Ascending aorta (tissue), 2 donors: ENCODE results near the gene LYPLA2. TPM values are rescaled to one million over a fixed set of nuclear protein-coding genes. Genes with fewer than 3 reads are reported as not detected.

Source experiments
- DNase-seq, 2 donors: peaks; one replicate each; pipeline ENCODE4 v3.0.0-alpha.2; 2019; ENCODE audit warnings: low spot score in 2 of 2
- H3K27ac ChIP-seq, 2 donors: fragments of 200-600 bp; sonication (generic); one replicate each; pipeline ENCODE4 v1.5.1; 2016 to 2017; ENCODE audit warnings: mild to moderate bottlenecking in 1 of 2
- H3K27me3 ChIP-seq: fragments of 200-600 bp; sonication (generic); one replicate; pipeline ENCODE4 v1.5.1; 2017
- H3K36me3 ChIP-seq, 2 donors: fragments of 200-600 bp; sonication (generic); one replicate each; pipeline ENCODE4 v1.5.1; 2016
- H3K4me1 ChIP-seq, 2 donors: fragments of 200-600 bp; sonication (generic); one replicate each; pipeline ENCODE4 v1.5.1; 2016 to 2017; ENCODE audit warnings: mild to moderate bottlenecking in 1 of 2
- H3K4me3 ChIP-seq, 2 donors: fragments of 200-600 bp; sonication (generic); one replicate each; pipeline ENCODE4 v1.5.1; 2016 to 2017; ENCODE audit warnings: mild to moderate bottlenecking in 1 of 2
- H3K9me3 ChIP-seq, 2 donors: fragments of 200-600 bp; sonication (generic); one replicate each; pipeline ENCODE4 v1.5.1; 2016
- intact Hi-C: fragments of 100-400 bp; cut with DNase I; formaldehyde crosslinking; loops from one replicate; pipeline ENCODE4 v1.15.1; 2023
- total RNA-seq: library from RNA; depleted of rRNA; stranded (reverse); fragments of >200 nt; gene quantifications from one replicate; pipeline ENCODE4 v1.1.0, GENCODE V29; 2016
- TF ChIP-seq, protein P1 (sequence below), 3 experiments: fragments of 200-600 bp in 2 of 3; fragments of 450-650 bp in 1 of 3; sonication (generic) in 2 of 3; IDR thresholded peaks; one replicate each; pipeline ENCODE4 v1.5.1; 2016 to 2019; ENCODE audit warnings: antibody characterized with exemption in 3 of 3, mild to moderate bottlenecking in 1 of 3, moderate library complexity in 1 of 3

The LYPLA2 gene
- total RNA-seq, 1 donor from 2014 or later: 127 TPM

DNA sequence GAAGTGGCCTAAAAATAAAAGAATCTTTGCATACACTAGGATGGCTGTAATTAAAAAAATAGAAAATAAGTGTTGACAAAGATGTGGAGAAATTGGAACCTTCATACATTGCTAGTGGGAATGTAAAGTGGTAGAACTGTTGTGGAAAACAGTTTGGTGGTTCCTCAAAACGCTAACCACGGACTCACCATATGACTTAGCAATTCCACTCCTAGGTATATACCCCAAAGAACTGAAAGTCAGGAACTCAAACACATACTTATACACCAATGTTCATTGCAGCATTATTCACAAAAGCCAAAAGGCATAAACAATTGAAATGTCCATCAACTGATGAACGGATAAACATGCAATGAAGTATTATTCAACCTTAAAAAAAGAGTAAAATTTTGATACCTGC is 45.1 kb downstream of the LYPLA2 start:
- H3K9me3 ChIP-seq: no peaks in the 10 kb centered on the region

DNA sequence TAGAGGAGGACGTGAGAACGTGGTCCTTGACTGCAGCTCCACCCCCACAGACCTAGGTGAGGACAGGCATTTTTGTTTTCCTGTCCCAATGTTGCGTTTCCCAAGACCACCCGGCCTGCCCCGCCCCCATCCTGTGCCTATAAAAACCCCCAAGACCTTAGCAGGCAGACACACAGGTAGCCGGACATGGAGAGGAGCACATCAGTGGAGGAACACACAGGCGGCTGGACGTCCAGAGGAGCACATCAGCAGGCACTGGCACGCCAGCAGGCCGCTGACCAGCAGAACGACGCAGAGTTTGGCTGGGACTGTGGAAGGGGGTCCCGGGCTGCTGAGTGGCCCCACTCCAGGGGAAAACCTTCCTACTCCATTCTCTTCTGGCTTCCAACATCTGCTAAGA is 47.0 kb downstream of the LYPLA2 start:
- Histone ChIP-seq H3K27me3 (no peaks in the 10 kb centered on the region), H3K4me3 (peak overlapping the region; percentile 43 to 50), H3K27ac (no peak overlapping the region), H3K36me3 (no peaks in the 10 kb centered on the region), H3K9me3 (no peaks in the 10 kb centered on the region), H3K4me1 (peaks cover 0 to 6% of the 10 kb centered on the region in 2 donors)
- no peak for DNase-seq
- intact Hi-C loops: no loop called here
- TF ChIP-seq, protein P1, sequence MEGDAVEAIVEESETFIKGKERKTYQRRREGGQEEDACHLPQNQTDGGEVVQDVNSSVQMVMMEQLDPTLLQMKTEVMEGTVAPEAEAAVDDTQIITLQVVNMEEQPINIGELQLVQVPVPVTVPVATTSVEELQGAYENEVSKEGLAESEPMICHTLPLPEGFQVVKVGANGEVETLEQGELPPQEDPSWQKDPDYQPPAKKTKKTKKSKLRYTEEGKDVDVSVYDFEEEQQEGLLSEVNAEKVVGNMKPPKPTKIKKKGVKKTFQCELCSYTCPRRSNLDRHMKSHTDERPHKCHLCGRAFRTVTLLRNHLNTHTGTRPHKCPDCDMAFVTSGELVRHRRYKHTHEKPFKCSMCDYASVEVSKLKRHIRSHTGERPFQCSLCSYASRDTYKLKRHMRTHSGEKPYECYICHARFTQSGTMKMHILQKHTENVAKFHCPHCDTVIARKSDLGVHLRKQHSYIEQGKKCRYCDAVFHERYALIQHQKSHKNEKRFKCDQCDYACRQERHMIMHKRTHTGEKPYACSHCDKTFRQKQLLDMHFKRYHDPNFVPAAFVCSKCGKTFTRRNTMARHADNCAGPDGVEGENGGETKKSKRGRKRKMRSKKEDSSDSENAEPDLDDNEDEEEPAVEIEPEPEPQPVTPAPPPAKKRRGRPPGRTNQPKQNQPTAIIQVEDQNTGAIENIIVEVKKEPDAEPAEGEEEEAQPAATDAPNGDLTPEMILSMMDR (IDR thresholded peaks at IDR 0.05): no peak

More for the DNA sequence above, 45.1 kb downstream of the LYPLA2 start:
- no peak for DNase-seq
- Histone ChIP-seq H3K27me3 (no peaks in the 10 kb centered on the region), H3K36me3 (no peaks in the 10 kb centered on the region), H3K27ac (no peak overlapping the region), H3K4me3 (no peak overlapping the region), H3K4me1 (peaks cover 0 to 6% of the 10 kb centered on the region in 2 donors)
- intact Hi-C loops: no loop called here
- TF ChIP-seq, protein P1 (IDR thresholded peaks at IDR 0.05): no peak

DNA sequence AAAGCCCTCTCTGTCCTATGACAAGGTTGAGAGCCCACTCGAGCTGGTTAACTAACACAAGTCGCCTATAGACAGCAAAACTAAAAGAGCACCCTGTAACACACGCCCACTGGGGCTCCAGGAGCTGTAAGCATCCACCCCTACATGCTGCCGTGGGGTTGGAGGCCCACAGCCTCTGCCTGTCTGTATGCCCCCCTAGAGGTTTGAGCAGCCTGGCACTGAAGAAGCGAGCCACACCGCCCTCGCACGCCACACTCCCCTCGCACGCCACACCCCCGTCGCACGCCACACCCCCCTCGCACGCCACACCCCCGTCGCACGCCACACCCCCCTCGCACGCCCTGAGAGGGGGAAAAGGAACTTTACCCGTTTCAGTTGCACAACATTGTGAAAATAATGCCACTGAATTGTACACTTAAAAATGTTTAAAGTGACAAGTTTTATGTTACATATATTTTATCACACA is 47.5 kb downstream of the LYPLA2 start:
- H3K4me3 ChIP-seq: peak overlapping the region; percentile 43 to 50
- peaks cover 0 to 6% of the 10 kb centered on the region in 2 donors for H3K4me1 ChIP-seq
- TF ChIP-seq, protein P1 (IDR thresholded peaks at IDR 0.05): no peak
- peak in 1 of 2 donors; percentile 73 for DNase-seq
- H3K36me3 ChIP-seq: no peaks in the 10 kb centered on the region
- no peaks in the 10 kb centered on the region for H3K27me3 ChIP-seq
- H3K9me3 ChIP-seq: no peaks in the 10 kb centered on the region
- H3K27ac ChIP-seq: no peak overlapping the region
- intact Hi-C loops: no loop called here

DNA sequence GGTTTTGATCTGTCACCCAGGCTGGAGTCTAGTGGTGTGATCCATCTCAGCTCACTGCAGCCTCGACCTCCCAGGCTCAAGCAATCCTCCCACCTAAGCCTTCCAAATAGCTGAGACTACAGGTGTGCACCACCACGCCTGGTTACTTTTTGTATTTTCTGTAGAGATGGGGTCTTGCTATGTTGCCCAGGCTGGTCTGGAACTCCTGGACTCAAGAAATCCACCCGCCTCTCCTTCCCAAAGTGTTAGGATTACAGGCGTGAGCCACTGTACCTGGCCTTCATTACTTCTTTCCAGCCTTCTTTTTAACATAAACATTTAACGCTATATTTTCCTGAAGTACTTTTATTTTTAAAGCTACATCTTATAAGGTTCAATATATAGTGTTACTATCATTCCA is 52.7 kb downstream of the LYPLA2 start:
- Histone ChIP-seq H3K27ac (no peak overlapping the region), H3K36me3 (peaks cover 29 to 41% of the 10 kb centered on the region in 2 donors), H3K27me3 (no peaks in the 10 kb centered on the region), H3K4me3 (no peak overlapping the region), H3K9me3 (no peaks in the 10 kb centered on the region), H3K4me1 (peaks cover 0 to 3% of the 10 kb centered on the region in 2 donors)
- intact Hi-C loops: no loop called here
- TF ChIP-seq, protein P1 (IDR thresholded peaks at IDR 0.05): no peak
- no peak for DNase-seq

Other genes starting within 250 kb of the LYPLA2 start
- gene ID3, start 231.6 kb upstream of the LYPLA2 start, total RNA-seq: 1,094 TPM
- gene RPL11, start 99.3 kb upstream of the LYPLA2 start, total RNA-seq: 462 TPM
- gene ELOA, start 47.7 kb upstream of the LYPLA2 start, total RNA-seq: 22.6 TPM
- gene PITHD1, start 12.7 kb upstream of the LYPLA2 start, total RNA-seq: 60.1 TPM
- 30.4 TPM for gene GALE, start 9.6 kb downstream of the LYPLA2 start, total RNA-seq
- 7.3 TPM for gene HMGCL, start 34.3 kb downstream of the LYPLA2 start, total RNA-seq
- 11.1 TPM for gene FUCA1, start 77.1 kb downstream of the LYPLA2 start, total RNA-seq
- gene CNR2, start 122.2 kb downstream of the LYPLA2 start, total RNA-seq: not detected
- 62.7 TPM for gene PNRC2, start 168.7 kb downstream of the LYPLA2 start, total RNA-seq
- gene SRSF10, start 189.2 kb downstream of the LYPLA2 start, total RNA-seq: 80.6 TPM